Anterior cingulate cortex (tissue), 58 donors: ENCODE measurements around the gene TMEM80.
"Not testable (repeated sequence)": the region's sequence is repeated elsewhere in the genome, so short reads cannot be mapped to it uniquely, and the experiment has no call there.

Experiments used
- DNase-seq, 58 donors: peaks; one replicate each; lab custom pipeline; 2025; lab: John Stamatoyannopoulos, UW

TMEM80 gene

GRCh38 chr11:695538-696248 is at the start of gene TMEM80:
TMEM80 (plus strand) TSS chr11:695816; CDS start chr11:695828, 12 bp downstream.
- peak; percentile 75 to 99 (median 96) for DNase-seq

DNA sequence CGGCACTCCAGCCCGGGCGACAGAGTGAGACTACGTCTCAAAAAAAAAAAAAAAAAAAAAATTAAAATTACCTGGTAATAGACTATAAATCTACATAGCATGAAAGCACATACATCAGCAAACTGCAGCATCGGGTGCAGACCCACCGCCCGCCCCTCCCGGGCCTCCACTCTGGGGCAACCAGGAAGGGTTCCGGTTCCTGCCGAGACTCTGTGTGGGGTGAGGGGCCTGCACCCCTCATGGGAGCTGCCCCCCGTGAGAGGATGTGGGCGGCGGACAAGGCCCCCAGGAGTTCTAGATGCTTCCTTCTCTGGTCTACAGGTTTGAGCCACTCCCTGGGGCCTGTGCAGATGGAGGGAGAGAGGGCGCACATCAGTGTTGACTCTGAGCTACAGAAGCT is 49.4 kb upstream of the TMEM80 start:
- no peak for DNase-seq

DNA sequence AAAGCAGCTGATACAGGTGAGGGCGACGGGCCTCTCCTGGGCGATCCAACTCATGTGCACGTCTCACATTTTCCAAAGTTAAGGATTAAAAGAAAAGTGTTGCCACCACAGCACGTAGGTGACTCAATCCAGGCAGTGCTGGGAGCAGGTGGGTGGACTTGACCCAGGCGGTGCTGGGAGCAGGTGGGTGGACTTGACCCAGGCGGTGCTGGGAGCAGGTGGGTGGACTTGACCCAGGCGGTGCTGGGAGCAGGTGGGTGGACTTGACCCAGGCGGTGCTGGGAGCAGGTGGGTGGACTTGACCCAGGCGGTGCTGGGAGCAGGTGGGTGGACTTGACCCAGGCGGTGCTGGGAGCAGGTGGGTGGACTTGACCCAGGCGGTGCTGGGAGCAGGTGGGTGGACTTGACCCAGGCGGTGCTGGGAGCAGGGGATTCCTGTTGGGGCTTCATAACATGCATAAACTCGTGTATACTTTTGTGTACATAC is 47.9 kb upstream of the TMEM80 start:
- DNase-seq = not testable (repeated sequence)

DNA sequence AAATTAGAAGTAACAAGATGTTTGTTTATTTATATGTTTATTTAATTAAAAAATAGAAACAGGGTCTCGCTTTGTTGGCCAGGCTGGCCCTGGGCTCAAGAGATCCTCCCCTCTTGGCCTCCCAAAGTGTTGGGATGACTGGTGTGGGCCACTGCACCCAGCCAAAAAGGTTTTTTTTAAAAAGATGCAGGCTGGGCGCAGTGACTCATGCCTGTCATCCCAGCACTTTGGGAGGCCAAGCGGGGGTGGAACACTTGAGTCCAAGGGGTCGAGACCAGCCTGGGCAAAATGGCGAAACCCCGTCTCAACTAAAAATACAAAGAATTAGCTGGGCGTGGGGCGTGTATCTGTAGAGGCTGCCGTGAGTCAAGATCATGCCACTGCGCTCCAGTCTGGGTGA is 45.1 kb upstream of the TMEM80 start:
- DNase-seq = no peak

DNA sequence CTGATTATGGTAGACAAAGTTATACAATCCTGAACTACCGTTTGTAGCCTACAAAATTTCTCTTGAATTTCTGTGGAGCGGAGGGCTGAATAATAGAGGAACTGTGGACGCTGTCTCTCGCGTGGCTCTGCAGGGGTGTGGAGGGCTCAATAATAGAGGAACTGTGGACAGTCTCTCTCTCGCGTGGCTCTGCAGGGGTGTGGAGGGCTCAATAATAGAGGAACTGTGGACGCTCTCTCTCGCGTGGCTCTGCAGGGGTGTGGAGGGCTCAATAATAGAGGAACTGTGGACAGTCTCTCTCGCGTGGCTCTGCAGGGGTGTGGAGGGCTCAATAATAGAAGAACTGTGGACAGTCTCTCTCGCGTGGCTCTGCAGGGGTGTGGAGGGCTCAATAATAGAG is 42.5 kb upstream of the TMEM80 start:
- not testable (repeated sequence) for DNase-seq

- no peak for DNase-seq
Observed at GRCh38 chr11:653837-654236, 41.8 kb upstream of the TMEM80 start.

DNA sequence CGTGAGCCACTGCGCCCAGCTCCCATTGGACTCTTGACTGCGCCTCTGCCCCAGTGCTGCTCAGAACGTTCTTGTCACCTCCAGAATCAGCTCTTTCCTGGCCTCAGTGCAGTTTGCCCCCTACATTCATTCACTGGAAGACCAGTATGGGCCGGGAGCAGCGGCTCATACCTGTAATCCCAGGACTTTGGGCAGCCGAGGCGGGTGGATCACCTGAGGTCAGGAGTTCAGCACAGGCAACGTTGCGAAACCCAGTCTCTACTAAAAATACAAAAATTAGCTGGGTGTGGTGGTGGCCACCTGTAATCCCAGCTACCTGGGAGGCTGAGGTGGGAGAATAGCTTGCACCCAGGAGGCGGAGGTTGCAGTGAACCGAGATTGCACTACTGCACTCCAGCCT is 41.2 kb upstream of the TMEM80 start:
- not testable (repeated sequence) for DNase-seq

- no peak for DNase-seq
Observed at GRCh38 chr11:655036-655726, 40.4 kb upstream of the TMEM80 start.

- no peak for DNase-seq
Observed at GRCh38 chr11:656426-656825, 39.2 kb upstream of the TMEM80 start.

GRCh38 chr11:656866-657265 is 38.8 kb upstream of the TMEM80 start:
- no peak for DNase-seq

DNA sequence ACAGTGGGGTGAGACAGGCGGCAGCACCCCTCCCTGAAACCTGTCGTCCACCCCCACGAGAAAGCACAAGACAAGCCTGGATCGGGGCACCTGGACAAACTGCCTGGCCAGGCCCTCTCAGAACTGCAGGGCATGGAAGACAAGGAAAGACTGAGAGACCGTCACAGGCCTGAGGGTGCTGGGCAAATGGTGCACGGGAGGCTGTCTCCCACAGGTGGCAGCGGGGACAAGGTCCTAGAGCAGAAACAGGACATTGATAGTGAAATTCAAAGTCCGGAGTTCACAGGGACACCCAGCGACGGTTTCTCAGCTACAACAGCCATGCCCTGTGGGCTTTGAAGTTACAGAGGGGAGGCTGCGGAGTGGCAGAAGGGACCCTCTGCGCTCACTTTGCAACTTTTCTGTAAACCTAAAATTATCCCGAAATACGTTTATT is 37.9 kb upstream of the TMEM80 start:
- no peak for DNase-seq

GRCh38 chr11:659532-660085 is 36.0 kb upstream of the TMEM80 start:
- no peak for DNase-seq

DNA sequence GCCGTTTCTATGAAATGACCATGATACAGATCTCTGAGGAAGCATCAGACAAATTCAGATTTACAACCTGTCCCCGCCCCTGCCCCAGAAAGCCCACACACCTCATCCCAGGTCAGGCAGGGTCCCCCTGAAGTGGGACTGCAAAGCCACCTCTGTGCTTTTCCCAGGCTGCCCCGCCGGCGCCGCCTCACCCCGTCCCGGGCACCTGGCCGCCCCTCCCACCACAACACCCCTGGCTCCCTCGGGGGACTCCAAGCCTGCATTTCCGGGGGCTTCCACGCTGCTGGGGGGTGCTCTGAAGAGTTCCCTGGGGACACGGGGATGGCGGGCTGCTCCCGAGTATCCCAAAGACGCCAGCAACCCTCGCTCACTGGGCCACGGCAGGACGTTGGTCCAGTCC is 35.3 kb upstream of the TMEM80 start:
- no peak for DNase-seq

GRCh38 chr11:660681-661444 is 34.8 kb upstream of the TMEM80 start:
- no peak for DNase-seq

GRCh38 chr11:662689-663274 is 32.8 kb upstream of the TMEM80 start:
- DNase-seq = peak in 38 of 58 donors; percentile 7 to 68 (median 40)

- DNase-seq = no peak
Observed at GRCh38 chr11:665062-665703, 30.4 kb upstream of the TMEM80 start.

DNA sequence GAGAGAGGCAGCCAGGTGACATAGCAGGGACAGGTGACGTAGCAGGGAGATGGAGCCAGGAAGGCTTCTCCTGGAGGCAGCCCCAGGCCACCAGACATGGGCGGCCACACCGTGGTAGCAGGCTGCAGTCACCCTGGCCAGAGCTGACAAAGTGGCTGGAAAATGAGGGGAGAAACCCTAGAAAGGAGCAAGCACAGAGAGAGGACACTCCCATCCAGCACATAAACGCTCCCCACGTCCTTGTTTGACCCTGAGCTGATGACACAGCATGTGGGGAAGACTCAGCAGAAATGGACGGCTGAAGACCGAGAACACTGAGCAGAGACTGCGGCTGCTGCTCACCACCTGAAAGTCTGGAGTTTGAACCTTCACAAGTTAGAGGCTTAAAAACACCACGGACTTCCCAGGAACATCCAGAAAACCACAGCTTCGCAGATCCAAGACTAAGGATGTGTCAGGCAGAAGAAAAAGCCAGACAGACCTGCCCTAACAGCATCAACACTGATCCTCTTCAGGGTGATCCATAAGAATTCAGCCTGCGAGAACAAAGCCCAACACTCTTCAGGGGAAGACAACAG is 29.8 kb upstream of the TMEM80 start:
- no peak for DNase-seq

DNA sequence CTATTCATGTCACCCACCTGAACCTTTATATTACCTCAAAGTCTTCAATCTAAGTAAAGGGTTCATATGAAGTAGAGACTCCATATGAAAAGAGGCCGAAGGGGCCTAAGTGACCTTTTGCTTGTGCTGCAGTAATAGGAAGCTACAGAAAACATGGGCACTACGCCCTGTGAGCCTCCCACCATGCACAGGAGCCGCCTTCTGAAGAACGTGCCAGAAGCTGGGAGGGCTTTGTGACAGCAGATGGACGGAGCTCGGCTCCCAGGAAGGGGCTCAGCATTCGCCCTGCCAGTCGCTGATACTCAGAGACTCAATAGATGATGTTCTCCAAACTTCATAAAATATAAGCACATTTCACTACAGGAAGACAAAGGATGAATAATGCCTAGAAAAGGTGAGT is 21.8 kb upstream of the TMEM80 start:
- no peak for DNase-seq

GRCh38 chr11:674406-674805 is 21.2 kb upstream of the TMEM80 start:
- no peak for DNase-seq

DNA sequence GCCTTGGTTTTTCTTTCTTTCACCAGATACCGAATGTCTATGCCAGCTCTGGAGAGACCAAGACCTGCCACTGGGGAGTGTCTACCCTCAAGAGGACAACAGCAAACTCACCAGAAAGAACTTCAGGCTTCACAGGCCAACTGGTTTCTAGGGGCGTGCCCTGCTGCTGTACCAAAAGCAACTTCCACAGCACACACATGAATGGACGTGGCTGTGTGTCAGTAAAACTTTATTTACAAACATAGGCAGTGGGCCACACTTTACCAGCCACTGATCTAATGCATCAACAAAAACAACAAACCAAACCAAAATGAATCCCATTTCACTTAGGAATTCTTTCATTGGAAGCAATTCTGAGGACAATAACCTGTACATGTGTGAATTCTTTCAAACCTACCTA is 17.3 kb upstream of the TMEM80 start:
- no peak for DNase-seq
